Thoracic aorta (tissue), 2 donors: ENCODE results near the gene SV2B. TPM values are rescaled to one million over a fixed set of nuclear protein-coding genes. Genes with fewer than 3 reads are reported as not detected.

ENCODE experiments used
- ATAC-seq: fragments of 150-250 bp; one replicate; pipeline ENCODE4 v1.8.0; 2017; ENCODE audit warnings: low read depth; ENCODE audit not compliant: insufficient number of reproducible peaks, low FRiP score
- DNase-seq: peaks from one replicate; pipeline ENCODE4 v3.0.0-alpha.2; 2020; ENCODE audit warnings: low spot score
- H3K27ac ChIP-seq, 2 donors: fragments of 200-600 bp; sonication (generic); 1 replicate in 1 of 2; 2 replicates in 1 of 2; pipeline ENCODE4 v1.5.1; 2016; ENCODE audit warnings: mild to moderate bottlenecking in 2 of 2, moderate library complexity in 2 of 2
- H3K27me3 ChIP-seq: fragments of 200-600 bp; sonication (generic); replicated peaks from 2 replicates; pipeline ENCODE4 v1.6.0; 2016; ENCODE audit warnings: mild to moderate bottlenecking; ENCODE audit not compliant: insufficient read depth
- H3K36me3 ChIP-seq: fragments of 200-600 bp; sonication (generic); one replicate; pipeline ENCODE4 v1.5.1; 2016
- H3K4me1 ChIP-seq, 2 donors: fragments of 200-600 bp; sonication (generic); 1 replicate in 1 of 2; 2 replicates in 1 of 2; pipeline versions ENCODE4 v1.5.1 to v1.6.0; 2016; ENCODE audit warnings: low read depth in 2 of 2, mild to moderate bottlenecking in 1 of 2; ENCODE audit not compliant: control insufficient read depth in 1 of 2
- H3K4me3 ChIP-seq: fragments of 200-600 bp; sonication (generic); 2 replicates; pipeline ENCODE4 v1.5.1; 2016; ENCODE audit warnings: mild to moderate bottlenecking
- H3K9me3 ChIP-seq: fragments of 200-600 bp; sonication (generic); 2 replicates; pipeline ENCODE4 v1.5.1; 2016
- CTCF ChIP-seq: fragments of 200-600 bp; sonication (generic); IDR thresholded peaks from one replicate; pipeline ENCODE4 v1.5.1; 2019; ENCODE audit warnings: antibody characterized with exemption
- total RNA-seq, 2 donors: library from RNA; depleted of rRNA; stranded (reverse); fragments of >200 nt; gene quantifications; one replicate each; pipeline versions ENCODE4 v1.1.0 to v1.2.3, GENCODE V29; 2016

The SV2B gene
- total RNA-seq, 2 donors from 2014 or later: 2.6 TPM; not detected in 1

- TF ChIP-seq CTCF: no peak
- DNase-seq: no peak
- Histone ChIP-seq H3K27ac (no peak overlapping the region), H3K27me3 (no peaks in the 10 kb centered on the region), H3K4me1 (no peaks in the 10 kb centered on the region), H3K9me3 (peaks cover 2% of the 10 kb centered on the region), H3K4me3 (no peak overlapping the region), H3K36me3 (no peaks in the 10 kb centered on the region)
- no peak for ATAC-seq
Observed at GRCh38 chr15:91270747-91271146, 170.7 kb downstream of the SV2B start.

- no peaks in the 10 kb centered on the region for H3K4me1 ChIP-seq
- no peak for DNase-seq
- no peak overlapping the region for H3K4me3 ChIP-seq
- peak; percentile 81 for TF ChIP-seq CTCF
- no peak overlapping the region for H3K27ac ChIP-seq
- H3K9me3 ChIP-seq: peaks cover 8% of the 10 kb centered on the region
- H3K27me3 ChIP-seq: no peaks in the 10 kb centered on the region
- peak; percentile 82 for ATAC-seq
- no peaks in the 10 kb centered on the region for H3K36me3 ChIP-seq
Observed at GRCh38 chr15:91271565-91272153, 171.6 kb downstream of the SV2B start.

GRCh38 chr15:91275844-91276243 is 175.8 kb downstream of the SV2B start:
- no peak overlapping the region for H3K4me3 ChIP-seq
- H3K4me1 ChIP-seq: no peaks in the 10 kb centered on the region
- no peak for DNase-seq
- TF ChIP-seq CTCF: no peak
- H3K9me3 ChIP-seq: peaks cover 8% of the 10 kb centered on the region
- no peak for ATAC-seq
- no peaks in the 10 kb centered on the region for H3K36me3 ChIP-seq
- no peak overlapping the region for H3K27ac ChIP-seq
- no peaks in the 10 kb centered on the region for H3K27me3 ChIP-seq

- no peak overlapping the region for H3K4me3 ChIP-seq
- no peaks in the 10 kb centered on the region for H3K4me1 ChIP-seq
- peaks cover 8% of the 10 kb centered on the region for H3K9me3 ChIP-seq
- no peak overlapping the region for H3K27ac ChIP-seq
- no peaks in the 10 kb centered on the region for H3K27me3 ChIP-seq
- TF ChIP-seq CTCF: no peak
- DNase-seq: no peak
- H3K36me3 ChIP-seq: no peaks in the 10 kb centered on the region
- no peak for ATAC-seq
Observed at GRCh38 chr15:91278951-91279350, 178.9 kb downstream of the SV2B start.

GRCh38 chr15:91279486-91279885 is 179.4 kb downstream of the SV2B start:
- no peak overlapping the region for H3K4me3 ChIP-seq
- H3K27me3 ChIP-seq: no peaks in the 10 kb centered on the region
- DNase-seq (no peak), ATAC-seq (no peak)
- H3K4me1 ChIP-seq: no peaks in the 10 kb centered on the region
- peaks cover 8% of the 10 kb centered on the region for H3K9me3 ChIP-seq
- H3K36me3 ChIP-seq: no peaks in the 10 kb centered on the region
- no peak overlapping the region for H3K27ac ChIP-seq
- TF ChIP-seq CTCF: no peak
